Measurements from ENCODE around the gene MAEL.

The MAEL gene

GRCh38 chr1:166977951-166978350, 11.1 kb upstream of the MAEL start:
- H3K4me3 ChIP-seq (ENCODE audit: low read depth, low read length) = no peak overlapping the region
- in situ Hi-C loops (cut with HindIII; ENCODE audit: low sequenced_read_pairs) = no loop called here
- DNase-seq (ENCODE audit: low read depth) = no peak
- no peak for TF ChIP-seq CTCF (IDR thresholded peaks at IDR 0.05; ENCODE audit: low read depth, low read length, missing control alignments)

- no peak for DNase-seq (ENCODE audit: low read depth)
- in situ Hi-C loops (cut with HindIII; ENCODE audit: low sequenced_read_pairs) = no loop called here
- no peak overlapping the region for H3K4me3 ChIP-seq (ENCODE audit: low read depth, low read length)
- TF ChIP-seq CTCF (IDR thresholded peaks at IDR 0.05; ENCODE audit: low read depth, low read length, missing control alignments) = no peak
These were observed 10.3 kb upstream of the MAEL start for GRCh38 chr1:166978821-166979220.

DNA sequence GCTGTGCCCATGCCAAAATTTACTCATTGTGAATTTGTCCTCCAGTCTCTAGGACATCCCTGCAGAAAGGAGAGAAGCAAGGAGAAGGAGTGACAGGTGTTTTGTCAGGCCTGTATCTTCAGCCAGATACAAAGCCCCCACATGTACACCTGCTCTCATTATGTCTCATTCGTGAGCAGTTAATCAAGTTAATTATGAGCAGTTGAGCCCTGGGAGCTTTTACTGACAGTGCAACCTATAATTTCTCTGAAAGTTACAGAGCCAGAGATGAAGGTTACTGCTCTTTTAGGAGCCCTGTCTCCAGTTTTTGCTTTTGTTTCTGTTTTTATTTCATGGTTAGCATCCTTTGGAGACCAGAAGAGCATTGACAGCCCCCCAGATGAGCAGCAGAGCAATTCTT, 8.7 kb upstream of the MAEL start:
- no peak for DNase-seq (ENCODE audit: low read depth)
- in situ Hi-C loops (cut with HindIII; ENCODE audit: low sequenced_read_pairs) = no loop called here
- no peak overlapping the region for H3K4me3 ChIP-seq (ENCODE audit: low read depth, low read length)
- no peak for TF ChIP-seq CTCF (IDR thresholded peaks at IDR 0.05; ENCODE audit: low read depth, low read length, missing control alignments)

- no peak for TF ChIP-seq CTCF (IDR thresholded peaks at IDR 0.05; ENCODE audit: low read depth, low read length, missing control alignments)
- DNase-seq (ENCODE audit: low read depth) = no peak
- H3K4me3 ChIP-seq (ENCODE audit: low read depth, low read length) = no peak overlapping the region
- in situ Hi-C loops (cut with HindIII; ENCODE audit: low sequenced_read_pairs) = no loop called here
These were observed 8.3 kb upstream of the MAEL start for GRCh38 chr1:166980818-166981217.

DNA sequence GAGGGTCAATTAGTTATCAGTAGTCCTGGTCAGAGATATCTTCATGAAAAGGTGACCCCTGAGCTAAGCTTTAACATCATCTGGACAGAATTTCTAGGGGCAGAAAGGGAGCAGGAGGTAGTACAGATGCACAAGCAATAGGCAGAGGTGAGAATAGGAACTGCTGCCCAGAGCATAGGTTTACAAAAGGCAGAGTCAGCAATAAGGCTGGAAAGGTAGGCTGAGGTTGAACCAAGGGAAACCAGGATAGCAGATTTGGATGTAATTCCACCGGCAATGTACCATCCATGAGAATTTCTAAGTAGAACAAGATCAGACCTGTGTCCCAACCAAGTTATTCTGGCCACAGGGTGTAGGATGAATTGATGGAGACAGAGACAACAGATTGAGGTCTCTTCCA, 7.5 kb upstream of the MAEL start:
- no peak for TF ChIP-seq CTCF (IDR thresholded peaks at IDR 0.05; ENCODE audit: low read depth, low read length, missing control alignments)
- H3K4me3 ChIP-seq (ENCODE audit: low read depth, low read length) = no peak overlapping the region
- in situ Hi-C loops (cut with HindIII; ENCODE audit: low sequenced_read_pairs) = no loop called here
- no peak for DNase-seq (ENCODE audit: low read depth)

DNA sequence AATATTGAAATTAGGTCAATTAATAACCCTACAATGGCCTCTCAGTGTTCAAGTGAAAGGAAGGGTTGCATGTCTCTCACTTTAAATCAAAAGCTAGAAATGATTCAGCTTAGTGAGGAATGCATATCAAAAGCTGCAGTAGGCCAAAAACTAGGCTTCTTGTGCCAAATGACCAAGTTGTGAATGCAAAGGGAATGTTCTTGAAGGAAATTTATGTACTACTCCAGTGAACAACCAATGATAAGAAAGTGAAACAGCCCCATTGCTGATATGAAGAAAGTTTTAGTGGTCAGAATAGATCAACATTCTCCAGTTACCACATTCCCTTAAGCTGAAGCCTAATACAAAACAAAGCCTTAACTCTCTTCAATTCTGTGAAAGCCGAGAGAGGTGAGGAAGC, 10.0 kb downstream of the MAEL start:
- in situ Hi-C loops (cut with HindIII; ENCODE audit: low sequenced_read_pairs) = no loop called here
- H3K4me3 ChIP-seq (ENCODE audit: low read depth, low read length) = no peak overlapping the region
- no peak for TF ChIP-seq CTCF (IDR thresholded peaks at IDR 0.05; ENCODE audit: low read depth, low read length, missing control alignments)
- DNase-seq (ENCODE audit: low read depth) = peak; percentile 66

- no peak for DNase-seq (ENCODE audit: low read depth)
- no peak overlapping the region for H3K4me3 ChIP-seq (ENCODE audit: low read depth, low read length)
- in situ Hi-C loops (cut with HindIII; ENCODE audit: low sequenced_read_pairs) = no loop called here
- no peak for TF ChIP-seq CTCF (IDR thresholded peaks at IDR 0.05; ENCODE audit: low read depth, low read length, missing control alignments)
These were observed 10.5 kb downstream of the MAEL start for GRCh38 chr1:166999500-167000055.

Data from astrocyte of the cerebellum (primary cell).